Heart left ventricle (tissue), 13 donors: ENCODE results near the gene PRDX5.

ENCODE experiments used
- POLR2A ChIP-seq, 2 donors: fragments of 450-650 bp; IDR thresholded peaks; one replicate each; pipeline ENCODE4 v1.6.1; 2017; ENCODE audit warnings: antibody characterized with exemption in 2 of 2, mild to moderate bottlenecking in 2 of 2, moderate library complexity in 2 of 2
- TF ChIP-seq, protein P1 (sequence below), 12 donors: fragments of 200-600 bp; sonication (generic) in 4 of 12; IDR thresholded peaks; one replicate each; pipeline versions ENCODE4 v1.5.0 to v1.8.0; 2018 to 2022; ENCODE audit warnings: antibody characterized with exemption in 12 of 12, mild to moderate bottlenecking in 5 of 12
- donor health status: ischemic (EF 13 %, LVEDD 7.1; RV severe dilation, severe dysfunction).
- donor health status: DM: no; HTN: yes; CAD: no.
- donor health status: DM: no; HTN: no; CAD: no.
- donor health status: ischemic (EF 25% LVEDD 6.9; RV normal size, moderate dysfunction).
- donor health status: ischemic (EF 25% LVEDD 5.7; RV mildly dilated, moderate dysfunction).
- donor health status: ischemic (EF 35%, LVEDD 5.7; RV mildly dilated, moderate dysfunction).
- donor health status: nonischemic (EF 11% LVEDD 7.7; RV severe dilation, severe dysfunction).
- donor health status: DM: yes; HTN: yes; CAD: no.
- donor health status: PGD.
- donor health status: ischemic (EF 29% LVEDD 5.4; RV normal size, mild dysfunction).
- donor health status: nonischemic (EF 23%, LVEDD 6.1; RV moderate dilation, normal function).

DNA sequence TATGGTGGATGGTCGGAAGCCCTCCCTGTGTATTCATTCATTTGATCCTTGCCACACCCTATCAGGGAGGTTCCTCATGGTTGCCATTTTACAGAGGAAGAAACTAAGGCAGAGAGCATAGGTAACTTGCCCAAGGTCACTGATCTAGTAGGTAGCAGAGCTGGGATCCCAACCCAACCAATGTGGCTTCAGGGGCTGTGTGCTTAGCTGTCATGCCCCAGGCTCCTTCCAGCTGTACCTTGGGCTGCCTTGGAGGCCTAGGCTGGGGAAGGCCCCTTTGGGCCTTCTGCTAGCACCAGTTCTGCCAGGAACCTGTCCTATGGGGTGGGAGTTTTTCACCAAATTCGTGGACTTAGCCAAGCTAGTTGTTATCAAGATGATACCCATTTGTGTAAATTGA is 42.1 kb upstream of the PRDX5 start:
- TF ChIP-seq, protein P1, sequence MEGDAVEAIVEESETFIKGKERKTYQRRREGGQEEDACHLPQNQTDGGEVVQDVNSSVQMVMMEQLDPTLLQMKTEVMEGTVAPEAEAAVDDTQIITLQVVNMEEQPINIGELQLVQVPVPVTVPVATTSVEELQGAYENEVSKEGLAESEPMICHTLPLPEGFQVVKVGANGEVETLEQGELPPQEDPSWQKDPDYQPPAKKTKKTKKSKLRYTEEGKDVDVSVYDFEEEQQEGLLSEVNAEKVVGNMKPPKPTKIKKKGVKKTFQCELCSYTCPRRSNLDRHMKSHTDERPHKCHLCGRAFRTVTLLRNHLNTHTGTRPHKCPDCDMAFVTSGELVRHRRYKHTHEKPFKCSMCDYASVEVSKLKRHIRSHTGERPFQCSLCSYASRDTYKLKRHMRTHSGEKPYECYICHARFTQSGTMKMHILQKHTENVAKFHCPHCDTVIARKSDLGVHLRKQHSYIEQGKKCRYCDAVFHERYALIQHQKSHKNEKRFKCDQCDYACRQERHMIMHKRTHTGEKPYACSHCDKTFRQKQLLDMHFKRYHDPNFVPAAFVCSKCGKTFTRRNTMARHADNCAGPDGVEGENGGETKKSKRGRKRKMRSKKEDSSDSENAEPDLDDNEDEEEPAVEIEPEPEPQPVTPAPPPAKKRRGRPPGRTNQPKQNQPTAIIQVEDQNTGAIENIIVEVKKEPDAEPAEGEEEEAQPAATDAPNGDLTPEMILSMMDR (IDR thresholded peaks at IDR 0.05) = no peak
- TF ChIP-seq POLR2A (IDR thresholded peaks at IDR 0.05) = no peak
